ENCODE data around the gene PRKCB. TPM values are rescaled to one million over a fixed set of nuclear protein-coding genes. Genes with fewer than 3 reads are reported as not detected.

PRKCB gene
- total RNA-seq, 1 experiment from 2014 or later: not detected

DNA sequence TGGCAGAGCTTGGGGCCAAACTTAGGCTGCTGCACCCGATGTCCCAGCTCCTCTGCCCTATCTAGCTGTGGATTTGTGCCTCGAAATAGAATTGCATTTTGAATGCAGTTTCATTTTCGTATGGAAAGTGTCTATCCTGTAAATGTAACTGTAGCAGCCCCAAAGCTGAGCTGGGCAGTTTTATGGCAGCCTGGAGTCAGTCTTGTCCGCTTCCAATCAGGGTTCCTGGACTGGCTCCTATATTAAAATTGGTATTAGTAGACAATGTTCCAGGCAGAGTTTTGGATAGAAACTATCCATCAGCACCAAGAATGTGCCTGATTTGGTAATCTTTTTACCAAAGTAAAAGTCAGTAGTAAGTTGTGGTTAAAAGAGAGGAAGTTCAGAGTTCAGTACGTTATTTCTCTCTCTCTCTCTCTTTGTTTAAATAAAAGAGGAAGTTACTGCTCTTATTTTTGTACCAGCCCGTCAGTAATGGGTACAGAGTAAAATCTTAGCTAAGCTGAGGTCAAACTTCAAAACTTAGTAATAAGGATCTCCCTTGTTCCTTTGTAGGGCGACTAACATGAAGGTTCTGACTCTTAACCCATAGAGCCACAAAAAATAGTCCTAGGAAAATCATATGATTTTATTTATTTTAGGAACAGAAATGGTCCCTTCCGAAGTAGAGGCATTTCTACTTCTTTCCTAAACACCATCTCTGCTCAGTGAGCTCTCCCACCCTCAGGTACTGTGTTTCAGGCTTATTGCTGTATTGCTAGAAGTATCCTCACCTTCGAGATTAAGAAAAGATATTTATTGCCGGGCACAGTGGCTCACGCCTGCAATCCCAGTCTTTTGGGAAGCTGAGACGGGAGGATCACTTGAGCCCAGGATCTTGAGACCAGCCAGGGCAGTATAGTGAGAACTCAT, 28.0 kb downstream of the PRKCB start:
- CTCF ChIA-PET: interaction anchor here (0.5 to 1.1 kb wide), 4 partner anchors 60 to 1395 kb away, joined by 3 read pairs; no protein-coding TSS in a partner anchor
- Mint-ChIP-seq H3K36me3 (ENCODE audit: insufficient read depth, unreplicated experiment) (no peaks in the 10 kb centered on the region), H3K9me3 (ENCODE audit: unreplicated experiment) (no peaks in the 10 kb centered on the region), H3K27me3 (ENCODE audit: insufficient read depth, unreplicated experiment) (peaks cover 42% of the 10 kb centered on the region), H3K27ac (ENCODE audit: low read depth, unreplicated experiment) (no peak overlapping the region), H3K4me3 (ENCODE audit: unreplicated experiment) (no peak overlapping the region), H3K4me1 (ENCODE audit: insufficient read depth, unreplicated experiment) (no peaks in the 10 kb centered on the region)
- TF ChIP-seq, protein P1, sequence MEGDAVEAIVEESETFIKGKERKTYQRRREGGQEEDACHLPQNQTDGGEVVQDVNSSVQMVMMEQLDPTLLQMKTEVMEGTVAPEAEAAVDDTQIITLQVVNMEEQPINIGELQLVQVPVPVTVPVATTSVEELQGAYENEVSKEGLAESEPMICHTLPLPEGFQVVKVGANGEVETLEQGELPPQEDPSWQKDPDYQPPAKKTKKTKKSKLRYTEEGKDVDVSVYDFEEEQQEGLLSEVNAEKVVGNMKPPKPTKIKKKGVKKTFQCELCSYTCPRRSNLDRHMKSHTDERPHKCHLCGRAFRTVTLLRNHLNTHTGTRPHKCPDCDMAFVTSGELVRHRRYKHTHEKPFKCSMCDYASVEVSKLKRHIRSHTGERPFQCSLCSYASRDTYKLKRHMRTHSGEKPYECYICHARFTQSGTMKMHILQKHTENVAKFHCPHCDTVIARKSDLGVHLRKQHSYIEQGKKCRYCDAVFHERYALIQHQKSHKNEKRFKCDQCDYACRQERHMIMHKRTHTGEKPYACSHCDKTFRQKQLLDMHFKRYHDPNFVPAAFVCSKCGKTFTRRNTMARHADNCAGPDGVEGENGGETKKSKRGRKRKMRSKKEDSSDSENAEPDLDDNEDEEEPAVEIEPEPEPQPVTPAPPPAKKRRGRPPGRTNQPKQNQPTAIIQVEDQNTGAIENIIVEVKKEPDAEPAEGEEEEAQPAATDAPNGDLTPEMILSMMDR (IDR thresholded peaks at IDR 0.05; ENCODE audit: unreplicated experiment): no peak
- POLR2A ChIA-PET: no interaction called here
- BruUV-seq (replicated peaks): no TSS peak
- DNase-seq (ENCODE audit: unreplicated experiment): no peak
- intact Hi-C loops (cut with micrococcal nuclease): no loop called here

- no peak overlapping the region for H3K4me3 Mint-ChIP-seq (ENCODE audit: unreplicated experiment)
- no peaks in the 10 kb centered on the region for H3K36me3 Mint-ChIP-seq (ENCODE audit: insufficient read depth, unreplicated experiment)
- ChIA-PET POLR2A (no interaction called here), CTCF (no interaction called here)
- intact Hi-C loops (cut with micrococcal nuclease): no loop called here
- BruUV-seq (replicated peaks): no TSS peak
- no peak overlapping the region for H3K27ac Mint-ChIP-seq (ENCODE audit: low read depth, unreplicated experiment)
- TF ChIP-seq, protein P1 (IDR thresholded peaks at IDR 0.05; ENCODE audit: unreplicated experiment): no peak
- no peaks in the 10 kb centered on the region for H3K4me1 Mint-ChIP-seq (ENCODE audit: insufficient read depth, unreplicated experiment)
- DNase-seq (ENCODE audit: unreplicated experiment): no peak
- peaks cover 23% of the 10 kb centered on the region for H3K27me3 Mint-ChIP-seq (ENCODE audit: insufficient read depth, unreplicated experiment)
- H3K9me3 Mint-ChIP-seq (ENCODE audit: unreplicated experiment): no peaks in the 10 kb centered on the region
Observed at GRCh38 chr16:23865853-23866252, 30.1 kb downstream of the PRKCB start.

DNA sequence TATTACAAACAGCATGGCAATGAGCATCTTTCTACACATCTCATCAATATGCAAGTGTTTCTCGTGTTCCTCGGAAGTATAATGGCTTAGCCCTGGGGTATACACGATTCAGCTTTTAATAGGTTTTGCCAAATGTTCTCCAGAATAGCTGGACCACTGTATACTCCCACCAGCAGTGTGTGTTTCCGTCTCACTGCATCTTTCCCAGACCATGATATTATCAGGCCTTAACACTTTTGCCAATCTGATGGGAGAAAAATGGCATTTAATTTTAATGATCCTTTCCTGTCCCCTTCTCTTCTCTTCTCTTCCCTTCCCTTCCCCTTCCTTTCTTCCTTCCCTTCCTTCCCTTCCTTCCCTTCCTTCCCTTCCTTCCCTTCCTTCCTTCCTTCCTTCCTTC, 30.8 kb downstream of the PRKCB start:
- no peak overlapping the region for H3K4me3 Mint-ChIP-seq (ENCODE audit: unreplicated experiment)
- DNase-seq (ENCODE audit: unreplicated experiment): no peak
- H3K27me3 Mint-ChIP-seq (ENCODE audit: insufficient read depth, unreplicated experiment): peaks cover 23% of the 10 kb centered on the region
- H3K27ac Mint-ChIP-seq (ENCODE audit: low read depth, unreplicated experiment): no peak overlapping the region
- CTCF ChIA-PET: no interaction called here
- BruUV-seq (replicated peaks): no TSS peak
- TF ChIP-seq, protein P1 (IDR thresholded peaks at IDR 0.05; ENCODE audit: unreplicated experiment): no peak
- intact Hi-C loops (cut with micrococcal nuclease): no loop called here
- POLR2A ChIA-PET: no interaction called here
- no peaks in the 10 kb centered on the region for H3K4me1 Mint-ChIP-seq (ENCODE audit: insufficient read depth, unreplicated experiment)
- H3K36me3 Mint-ChIP-seq (ENCODE audit: insufficient read depth, unreplicated experiment): no peaks in the 10 kb centered on the region
- H3K9me3 Mint-ChIP-seq (ENCODE audit: unreplicated experiment): no peaks in the 10 kb centered on the region

- no peaks in the 10 kb centered on the region for H3K9me3 Mint-ChIP-seq (ENCODE audit: unreplicated experiment)
- no peaks in the 10 kb centered on the region for H3K4me1 Mint-ChIP-seq (ENCODE audit: insufficient read depth, unreplicated experiment)
- CTCF ChIA-PET: no interaction called here
- H3K4me3 Mint-ChIP-seq (ENCODE audit: unreplicated experiment): no peak overlapping the region
- TF ChIP-seq, protein P1 (IDR thresholded peaks at IDR 0.05; ENCODE audit: unreplicated experiment): no peak
- POLR2A ChIA-PET: interaction anchor here (0.6 to 0.7 kb wide), 2 partner anchors 472 to 1153 kb away, joined by 3 read pairs; no protein-coding TSS in a partner anchor
- no TSS peak for BruUV-seq (replicated peaks)
- DNase-seq (ENCODE audit: unreplicated experiment): no peak
- no peaks in the 10 kb centered on the region for H3K36me3 Mint-ChIP-seq (ENCODE audit: insufficient read depth, unreplicated experiment)
- intact Hi-C loops (cut with micrococcal nuclease): no loop called here
- H3K27me3 Mint-ChIP-seq (ENCODE audit: insufficient read depth, unreplicated experiment): peaks cover 23% of the 10 kb centered on the region
- H3K27ac Mint-ChIP-seq (ENCODE audit: low read depth, unreplicated experiment): no peak overlapping the region
Observed at GRCh38 chr16:23867566-23867965, 31.8 kb downstream of the PRKCB start.
